GM12865 (cell line): ENCODE data around the gene DOP1B.

Source experiments
- DNase-seq: peaks from one replicate; pipeline ENCODE4 v3.0.0; 2010; ENCODE audit warnings: low read depth
- H3K4me3 ChIP-seq: 2 replicates; pipeline ENCODE4 v1.5.1; 2011; ENCODE audit warnings: mild to moderate bottlenecking, low read depth, low read length, control low read depth
- TF ChIP-seq, protein P1 (sequence below): IDR thresholded peaks from 2 replicates; pipeline ENCODE4 v1.5.1; 2011; ENCODE audit warnings: low read length, control low read depth, low read depth, inconsistent platforms; ENCODE audit not compliant: insufficient read depth; ENCODE audit errors: missing control alignments

The DOP1B gene, protein sequence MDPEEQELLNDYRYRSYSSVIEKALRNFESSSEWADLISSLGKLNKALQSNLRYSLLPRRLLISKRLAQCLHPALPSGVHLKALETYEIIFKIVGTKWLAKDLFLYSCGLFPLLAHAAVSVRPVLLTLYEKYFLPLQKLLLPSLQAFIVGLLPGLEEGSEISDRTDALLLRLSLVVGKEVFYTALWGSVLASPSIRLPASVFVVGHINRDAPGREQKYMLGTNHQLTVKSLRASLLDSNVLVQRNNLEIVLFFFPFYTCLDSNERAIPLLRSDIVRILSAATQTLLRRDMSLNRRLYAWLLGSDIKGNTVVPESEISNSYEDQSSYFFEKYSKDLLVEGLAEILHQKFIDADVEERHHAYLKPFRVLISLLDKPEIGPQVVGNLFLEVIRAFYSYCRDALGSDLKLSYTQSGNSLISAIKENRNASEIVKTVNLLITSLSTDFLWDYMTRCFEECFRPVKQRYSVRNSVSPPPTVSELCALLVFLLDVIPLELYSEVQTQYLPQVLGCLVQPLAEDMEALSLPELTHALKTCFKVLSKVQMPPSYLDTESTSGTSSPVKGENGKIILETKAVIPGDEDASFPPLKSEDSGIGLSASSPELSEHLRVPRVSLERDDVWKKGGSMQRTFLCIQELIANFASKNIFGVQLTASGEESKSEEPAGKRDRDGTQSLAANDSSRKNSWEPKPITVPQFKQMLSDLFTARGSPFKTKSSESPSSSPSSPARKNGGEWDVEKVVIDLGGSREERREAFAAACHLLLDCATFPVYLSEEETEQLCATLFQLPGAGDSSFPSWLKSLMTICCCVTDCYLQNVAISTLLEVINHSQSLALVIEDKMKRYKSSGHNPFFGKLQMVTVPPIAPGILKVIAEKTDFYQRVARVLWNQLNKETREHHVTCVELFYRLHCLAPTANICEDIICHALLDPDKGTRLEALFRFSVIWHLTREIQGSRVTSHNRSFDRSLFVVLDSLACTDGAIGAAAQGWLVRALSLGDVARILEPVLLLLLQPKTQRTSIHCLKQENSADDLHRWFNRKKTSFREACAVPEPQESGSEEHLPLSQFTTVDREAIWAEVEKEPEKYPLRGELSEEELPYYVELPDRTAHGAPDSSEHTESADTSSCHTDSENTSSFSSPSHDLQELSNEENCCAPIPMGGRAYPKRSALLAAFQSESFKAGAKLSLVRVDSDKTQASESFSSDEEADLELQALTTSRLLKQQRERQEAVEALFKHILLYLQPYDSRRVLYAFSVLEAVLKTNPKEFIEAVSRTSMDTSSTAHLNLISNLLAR (N-terminal part only)

DNA sequence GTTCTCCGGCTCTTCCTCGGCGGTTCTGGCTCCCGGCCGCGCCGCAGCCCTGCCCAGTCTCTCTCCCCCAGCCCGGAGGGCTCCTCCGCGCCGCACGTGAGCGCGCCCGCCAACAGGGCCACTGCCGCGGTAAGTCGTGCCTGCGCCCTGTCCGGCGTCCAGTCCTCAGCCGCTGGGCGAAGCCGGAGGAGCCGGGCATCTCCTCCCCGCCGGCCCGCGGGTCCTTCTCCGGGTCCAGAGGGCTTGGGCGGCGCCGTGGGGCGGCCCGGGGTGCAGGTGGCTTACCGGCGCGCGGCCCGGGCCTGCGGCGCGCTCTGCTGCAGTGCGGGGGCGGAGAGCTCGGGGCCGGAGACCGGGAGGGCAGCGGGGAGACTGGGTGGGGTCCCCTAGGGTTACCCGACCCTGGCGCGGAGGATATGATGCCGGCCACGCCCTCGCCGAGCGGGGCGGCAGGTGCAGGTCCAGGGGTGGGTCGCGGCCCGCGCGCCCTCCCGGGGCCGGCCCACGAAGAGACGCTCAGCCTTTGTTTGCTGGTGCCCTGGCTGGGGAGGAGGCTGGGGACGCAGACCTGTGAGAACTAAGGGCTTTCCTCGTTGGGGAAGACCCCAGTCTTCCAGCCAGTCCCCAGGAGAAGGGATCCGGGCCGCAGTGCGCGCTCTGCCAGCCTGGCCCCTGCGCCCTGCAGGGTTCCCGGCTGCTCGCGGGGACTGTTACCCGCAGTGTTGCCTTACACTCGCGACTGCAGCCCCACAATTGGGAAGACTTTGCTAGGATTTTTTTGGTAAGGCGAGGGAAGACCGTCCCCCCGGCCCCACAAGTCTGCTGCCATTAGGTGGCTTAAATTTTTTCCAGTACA lies at the start of gene DOP1B:
TSS of gene DOP1B (plus strand) at position 10 of the 856 bp plus-strand sequence. CDS start 7,910 bp downstream, outside the sequence.
- TF ChIP-seq, protein P1, sequence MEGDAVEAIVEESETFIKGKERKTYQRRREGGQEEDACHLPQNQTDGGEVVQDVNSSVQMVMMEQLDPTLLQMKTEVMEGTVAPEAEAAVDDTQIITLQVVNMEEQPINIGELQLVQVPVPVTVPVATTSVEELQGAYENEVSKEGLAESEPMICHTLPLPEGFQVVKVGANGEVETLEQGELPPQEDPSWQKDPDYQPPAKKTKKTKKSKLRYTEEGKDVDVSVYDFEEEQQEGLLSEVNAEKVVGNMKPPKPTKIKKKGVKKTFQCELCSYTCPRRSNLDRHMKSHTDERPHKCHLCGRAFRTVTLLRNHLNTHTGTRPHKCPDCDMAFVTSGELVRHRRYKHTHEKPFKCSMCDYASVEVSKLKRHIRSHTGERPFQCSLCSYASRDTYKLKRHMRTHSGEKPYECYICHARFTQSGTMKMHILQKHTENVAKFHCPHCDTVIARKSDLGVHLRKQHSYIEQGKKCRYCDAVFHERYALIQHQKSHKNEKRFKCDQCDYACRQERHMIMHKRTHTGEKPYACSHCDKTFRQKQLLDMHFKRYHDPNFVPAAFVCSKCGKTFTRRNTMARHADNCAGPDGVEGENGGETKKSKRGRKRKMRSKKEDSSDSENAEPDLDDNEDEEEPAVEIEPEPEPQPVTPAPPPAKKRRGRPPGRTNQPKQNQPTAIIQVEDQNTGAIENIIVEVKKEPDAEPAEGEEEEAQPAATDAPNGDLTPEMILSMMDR = no peak
- H3K4me3 ChIP-seq = peak within 1 kb of the TSS; percentile 82
- no peak for DNase-seq

DNA sequence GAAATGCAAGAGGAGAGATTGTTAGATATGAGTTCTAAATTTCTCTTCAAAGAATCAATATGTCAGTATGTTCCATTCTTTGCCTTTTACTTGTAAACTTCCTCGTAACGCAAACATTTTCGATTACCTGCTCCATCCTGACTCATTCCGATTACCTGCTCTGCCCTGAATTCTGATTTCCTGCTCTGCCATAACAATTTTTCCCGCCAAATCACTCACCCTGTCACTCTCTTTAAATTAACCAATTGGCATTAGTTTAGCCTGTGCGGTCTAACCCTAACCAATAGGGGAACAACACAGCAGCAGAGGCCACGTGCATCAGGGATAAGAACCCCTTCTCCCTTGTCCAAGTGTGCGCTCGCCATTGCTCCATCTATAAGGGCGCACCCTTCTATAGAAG lies 46.8 kb upstream of the DOP1B start:
- no peak for DNase-seq

DNA sequence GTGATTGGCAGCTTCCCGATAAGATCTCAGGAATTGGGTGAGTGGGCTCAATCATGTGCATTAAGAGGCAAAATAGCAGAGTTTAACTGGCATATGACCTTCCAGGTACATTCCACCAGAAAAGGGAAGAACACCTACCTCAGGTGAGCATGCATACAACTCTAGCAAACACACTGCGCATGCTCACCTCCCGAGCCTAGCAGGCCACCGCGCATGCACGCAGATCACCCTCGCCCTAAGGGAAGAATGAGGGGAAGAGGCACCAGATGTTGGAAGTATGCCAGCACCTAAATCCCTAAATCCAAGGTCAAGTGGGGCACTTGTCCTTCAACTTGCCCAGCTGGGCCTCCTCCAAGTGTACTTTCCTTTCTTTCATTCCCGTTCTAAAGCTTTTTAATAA lies 45.4 kb upstream of the DOP1B start:
- TF ChIP-seq, protein P1 = no peak

More for the DNA sequence above, 46.8 kb upstream of the DOP1B start:
- no peak overlapping the region for H3K4me3 ChIP-seq
- TF ChIP-seq, protein P1 = no peak

DNA sequence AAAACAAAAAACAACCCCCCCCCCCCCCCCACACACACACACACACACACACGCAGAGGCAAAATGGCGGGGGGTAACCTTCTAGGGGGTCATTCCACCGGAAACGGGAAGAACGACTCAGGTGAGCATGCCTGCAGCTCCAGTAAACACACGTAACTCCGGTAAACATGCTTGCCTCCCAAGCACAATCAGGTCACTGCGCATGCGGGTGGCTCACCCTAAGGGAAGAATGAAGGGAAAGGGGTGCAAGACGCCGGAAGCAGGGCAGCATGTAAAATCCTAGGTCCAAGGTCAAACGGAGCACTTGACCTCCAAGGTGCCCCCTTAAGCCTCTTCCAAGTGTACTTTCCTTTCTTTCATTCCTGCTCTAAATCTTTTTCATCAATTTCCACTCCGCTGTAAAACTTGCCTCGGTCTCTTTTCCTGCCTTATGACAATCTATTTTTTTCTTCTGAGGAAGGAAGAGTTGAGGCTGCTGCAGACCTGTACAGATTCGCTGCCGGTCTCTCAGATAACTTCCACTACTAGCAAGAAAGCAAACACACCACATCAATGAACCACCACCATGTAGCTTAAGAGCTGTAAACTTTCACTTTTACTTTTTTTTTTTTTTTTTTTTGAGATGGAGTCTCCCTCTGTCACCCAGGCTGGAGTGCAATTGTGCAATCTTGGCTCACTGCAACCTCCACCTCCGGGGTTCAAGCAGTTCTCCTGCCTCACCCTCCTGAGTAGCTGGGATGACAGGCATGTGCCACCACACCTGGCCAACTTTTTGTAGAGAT lies 42.8 kb upstream of the DOP1B start:
- H3K4me3 ChIP-seq = no peak overlapping the region
- peak; percentile 24 for DNase-seq
- TF ChIP-seq, protein P1 = no peak

More for the DNA sequence above, 45.4 kb upstream of the DOP1B start:
- DNase-seq = no peak
- H3K4me3 ChIP-seq = no peak overlapping the region

DNA sequence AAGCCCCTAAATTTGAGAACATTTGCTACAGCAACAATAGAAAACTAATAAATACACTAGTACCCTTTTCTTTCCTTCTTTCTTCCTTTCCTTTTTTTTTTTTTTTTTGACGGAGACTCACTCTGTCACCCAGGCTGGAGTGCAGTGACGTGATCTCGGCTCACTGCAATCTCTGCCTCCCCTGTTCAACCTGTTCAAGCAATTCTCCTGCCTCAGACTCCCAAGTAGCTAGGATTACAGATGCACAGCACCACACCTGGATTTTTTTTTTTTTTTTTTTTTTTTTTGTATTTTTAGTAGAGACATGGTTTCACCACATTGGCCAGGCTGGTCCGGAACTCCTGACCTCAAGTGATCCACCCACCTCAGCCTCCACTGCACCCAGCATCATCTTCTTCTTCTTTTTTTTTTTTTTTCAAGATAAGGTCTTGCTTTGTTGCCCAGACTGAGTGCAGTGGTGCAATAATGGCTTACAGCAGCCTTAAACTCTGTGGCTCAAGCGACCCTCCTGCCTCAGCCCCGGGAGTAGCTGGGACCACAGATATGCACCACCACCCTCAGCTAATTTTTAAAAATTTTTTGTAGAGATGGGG lies 41.4 kb upstream of the DOP1B start:
- DNase-seq = no peak
- TF ChIP-seq, protein P1 = no peak
- no peak overlapping the region for H3K4me3 ChIP-seq
